Renal cortical epithelial cell (primary cell): Measurements from ENCODE around the gene DDX41. TPM values are rescaled to one million over a fixed set of nuclear protein-coding genes. Genes with fewer than 3 reads are reported as not detected.
A peak's percentile ranks its signal among the peaks of the same experiment; 100 is the strongest.

Experiments
- DNase-seq: peaks from one replicate; pipeline ENCODE4 v3.0.0-alpha.2; 2011; ENCODE audit warnings: low read depth
- total RNA-seq: library from RNA; depleted of rRNA; stranded (reverse); fragments of >200 nt; gene quantifications from 2 replicates; pipeline ENCODE4 v1.2.3, GENCODE V29; 2014

The DDX41 gene
- total RNA-seq, 1 donor from 2014 or later: 141 TPM

DNA sequence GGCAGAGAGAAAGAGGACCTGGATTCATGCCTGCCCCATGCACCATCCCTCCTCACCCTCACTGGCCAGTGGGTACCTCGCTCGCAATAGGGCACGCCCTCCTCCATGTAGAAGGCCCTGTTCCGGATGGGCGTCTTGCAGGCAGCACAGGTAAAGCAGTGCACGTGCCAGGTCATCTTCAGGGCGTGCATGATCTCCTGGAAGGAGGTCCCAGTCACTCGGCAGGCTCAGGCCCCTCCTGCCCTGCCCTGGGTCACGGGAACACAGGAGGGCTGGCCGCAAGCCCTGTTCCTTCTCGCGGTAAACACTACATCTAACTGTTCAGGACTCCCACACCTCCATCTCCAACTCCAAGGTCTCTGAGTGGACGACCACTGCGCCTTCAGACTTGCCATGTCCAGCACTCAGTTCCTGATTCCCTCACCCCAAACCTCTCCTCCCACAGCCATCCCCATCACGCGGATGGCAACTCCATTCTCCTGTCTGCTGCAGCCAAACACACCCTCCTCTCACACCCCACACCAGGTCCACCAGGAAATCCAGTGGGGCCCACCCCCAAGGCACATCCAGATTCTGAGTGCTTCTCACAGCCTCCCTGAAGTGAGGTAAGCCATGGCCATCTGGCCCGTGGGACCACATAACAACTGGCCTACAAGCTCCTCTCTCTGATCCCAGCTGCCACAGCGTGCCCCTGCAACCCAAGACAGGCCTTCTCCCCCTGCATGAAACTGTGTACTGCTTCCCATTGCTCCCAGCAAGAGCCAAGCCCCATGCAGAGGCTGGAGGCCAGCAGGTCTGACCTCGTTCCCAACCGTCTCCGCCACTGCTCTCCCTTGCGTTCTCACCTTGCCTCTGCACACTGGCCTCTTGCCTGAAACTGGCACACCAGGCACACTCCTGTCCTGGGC is 32.5 kb downstream of the DDX41 start:
- DNase-seq: no peak

DNA sequence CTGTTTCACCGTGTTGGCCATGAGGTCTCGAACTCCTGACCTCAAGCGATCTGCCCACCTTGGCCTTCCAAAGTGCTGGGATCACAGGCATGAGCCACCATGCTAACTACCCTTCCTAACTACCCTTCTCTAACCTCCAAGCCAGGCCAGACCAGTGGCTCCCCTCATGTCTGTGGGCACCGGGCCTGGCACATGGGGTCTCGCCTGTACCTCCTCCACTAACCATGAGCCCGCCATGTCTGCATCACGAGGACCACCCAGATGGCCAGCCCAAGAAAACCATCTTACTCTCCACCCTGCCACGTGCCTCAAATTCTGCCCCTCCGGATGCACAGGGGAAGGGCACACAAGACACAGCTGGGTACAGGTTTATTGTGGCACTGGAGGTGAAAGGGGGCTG is 33.7 kb downstream of the DDX41 start:
- no peak for DNase-seq

GRCh38 chr5:177482359-177482795 is 34.4 kb downstream of the DDX41 start:
- DNase-seq: no peak

- DNase-seq: peak; percentile 61
Observed at GRCh38 chr5:177479774-177480173, 37.0 kb downstream of the DDX41 start.

GRCh38 chr5:177478711-177479646 is 37.8 kb downstream of the DDX41 start:
- DNase-seq: peak; percentile 29

- no peak for DNase-seq
Observed at GRCh38 chr5:177477701-177478477, 38.9 kb downstream of the DDX41 start.

GRCh38 chr5:177476531-177477233 is 40.1 kb downstream of the DDX41 start:
- no peak for DNase-seq

DNA sequence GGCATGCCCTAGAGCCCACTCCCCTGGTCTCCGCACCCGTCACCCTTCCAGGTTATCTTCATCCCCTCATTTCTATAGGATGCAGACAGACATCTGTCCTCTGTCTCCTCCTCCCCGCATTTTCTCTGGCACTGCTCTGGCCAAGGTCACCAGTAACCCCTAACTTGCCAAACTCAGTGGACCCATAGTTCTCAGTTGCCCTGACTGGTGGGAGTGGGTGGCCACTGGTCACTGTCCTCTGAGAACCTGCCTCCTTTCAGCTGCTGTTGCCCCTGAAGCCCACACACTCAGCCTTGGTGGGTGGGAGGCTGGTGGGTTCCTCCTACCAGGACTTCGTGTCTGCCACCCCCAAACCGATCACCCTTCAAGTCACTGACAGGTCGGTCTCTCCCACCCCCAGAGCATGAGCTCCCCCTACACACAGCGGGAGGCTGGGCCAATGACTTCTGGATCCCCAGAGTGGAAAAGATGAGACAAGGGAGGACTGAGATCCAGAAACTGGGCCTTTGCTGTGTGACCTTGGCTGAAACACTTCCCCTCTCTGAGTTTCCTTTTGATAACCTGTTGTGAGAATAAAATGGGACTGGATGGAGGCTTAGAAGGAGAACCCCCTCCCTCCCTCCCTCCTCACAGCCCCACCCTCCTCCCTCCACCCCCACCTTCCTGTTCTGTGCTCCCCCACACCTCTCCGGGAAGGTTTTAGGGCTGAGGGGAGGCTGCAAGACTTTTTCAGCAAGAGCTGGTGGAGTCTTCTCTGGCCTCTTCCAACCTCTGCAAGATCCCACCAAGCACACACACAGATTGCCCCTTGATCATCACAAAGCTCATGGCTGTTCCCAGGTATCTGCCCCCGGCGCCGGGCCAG is 41.0 kb downstream of the DDX41 start:
- DNase-seq: no peak

DNA sequence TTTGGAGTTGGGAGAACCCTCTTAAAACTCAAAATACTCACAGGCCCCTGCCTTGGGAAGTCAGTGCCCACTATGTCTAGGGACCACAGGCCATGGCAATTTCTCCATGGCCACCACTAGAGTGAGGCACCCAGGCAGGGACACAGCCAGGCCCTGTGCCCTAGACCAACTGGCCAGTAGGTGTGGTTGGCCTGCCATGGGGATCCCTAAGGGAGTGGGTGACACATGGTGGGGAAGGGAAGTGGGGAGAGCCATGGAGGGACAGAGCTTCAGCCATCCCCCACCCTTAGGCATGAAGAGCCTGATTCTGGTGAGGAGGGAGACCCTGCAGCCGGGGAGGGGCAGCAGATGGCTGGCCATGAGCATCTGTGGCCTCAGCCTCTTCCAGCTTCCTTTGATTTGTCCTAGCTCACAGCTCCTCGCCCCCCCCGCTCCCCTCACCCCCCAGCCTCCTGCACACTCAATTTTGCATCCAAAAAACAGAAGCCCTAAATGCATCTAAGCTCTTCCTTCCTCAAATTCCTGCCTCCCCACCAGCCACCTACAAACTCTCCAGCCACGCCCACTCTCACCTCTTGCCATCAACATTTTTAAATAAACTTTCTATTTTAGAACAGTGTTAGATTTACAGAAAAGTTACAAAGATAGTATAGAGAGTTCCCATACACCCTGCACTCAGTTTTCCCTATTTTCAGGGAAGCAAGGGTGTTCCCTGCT is 41.8 kb downstream of the DDX41 start:
- DNase-seq: no peak

- DNase-seq: no peak
Observed at GRCh38 chr5:177474002-177474476, 42.7 kb downstream of the DDX41 start.

- no peak for DNase-seq
Observed at GRCh38 chr5:177473443-177474001, 43.2 kb downstream of the DDX41 start, which contains the start of gene DBN1. DBN1 (minus strand) TSS chr5:177473634; CDS start chr5:177473521, 113 bp downstream.

DNA sequence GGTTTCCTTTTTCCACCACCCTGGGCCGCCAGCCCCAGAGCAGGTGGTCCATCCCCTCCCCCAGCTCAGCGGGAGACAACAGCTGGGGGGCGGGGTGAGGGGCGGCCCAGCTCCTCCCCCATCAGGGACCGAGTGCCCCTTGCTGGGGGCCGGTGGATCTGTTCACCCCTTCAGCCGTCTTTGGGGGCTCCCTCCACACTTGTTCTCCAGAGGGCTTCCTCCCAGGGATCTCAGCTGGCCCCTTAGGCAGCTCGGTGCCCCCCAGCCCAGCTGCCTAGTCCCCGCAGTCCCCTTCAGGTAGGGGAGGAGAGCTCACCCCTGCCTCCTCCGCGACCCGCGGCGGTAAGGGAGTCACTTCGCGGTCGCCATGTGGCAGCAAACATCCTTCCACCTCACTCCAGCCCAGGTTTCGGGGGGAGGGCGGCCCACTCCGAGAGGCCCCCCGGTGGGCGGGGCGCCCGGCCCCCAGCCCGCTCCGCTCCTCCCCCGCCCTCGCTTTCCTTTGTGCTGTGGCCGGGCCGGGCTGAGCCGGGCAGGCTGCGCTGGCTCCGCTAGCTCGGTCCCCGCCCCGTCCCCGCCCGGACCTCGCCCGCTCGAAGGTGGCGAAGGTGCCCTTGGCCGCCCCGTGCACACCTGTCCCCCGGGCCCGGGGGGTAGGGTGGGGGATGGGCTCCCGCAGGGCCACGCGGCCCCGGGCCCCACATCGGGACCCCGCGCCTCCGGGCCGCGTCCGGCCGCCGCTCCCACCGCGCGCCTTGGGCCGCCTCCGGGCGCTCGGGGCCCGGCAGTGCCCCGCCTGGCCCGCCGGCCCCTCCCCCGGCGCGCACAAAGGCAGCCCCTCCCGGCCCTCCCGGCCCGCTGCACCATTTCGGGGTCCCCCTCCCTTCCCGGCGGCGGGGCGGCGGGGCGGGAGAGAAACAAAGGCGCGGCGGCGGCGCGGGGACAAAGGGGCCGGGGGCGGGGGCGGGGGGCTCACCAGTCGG is 44.0 kb downstream of the DDX41 start:
- DNase-seq: no peak

GRCh38 chr5:177471610-177472356 is 45.0 kb downstream of the DDX41 start:
- no peak for DNase-seq

DNA sequence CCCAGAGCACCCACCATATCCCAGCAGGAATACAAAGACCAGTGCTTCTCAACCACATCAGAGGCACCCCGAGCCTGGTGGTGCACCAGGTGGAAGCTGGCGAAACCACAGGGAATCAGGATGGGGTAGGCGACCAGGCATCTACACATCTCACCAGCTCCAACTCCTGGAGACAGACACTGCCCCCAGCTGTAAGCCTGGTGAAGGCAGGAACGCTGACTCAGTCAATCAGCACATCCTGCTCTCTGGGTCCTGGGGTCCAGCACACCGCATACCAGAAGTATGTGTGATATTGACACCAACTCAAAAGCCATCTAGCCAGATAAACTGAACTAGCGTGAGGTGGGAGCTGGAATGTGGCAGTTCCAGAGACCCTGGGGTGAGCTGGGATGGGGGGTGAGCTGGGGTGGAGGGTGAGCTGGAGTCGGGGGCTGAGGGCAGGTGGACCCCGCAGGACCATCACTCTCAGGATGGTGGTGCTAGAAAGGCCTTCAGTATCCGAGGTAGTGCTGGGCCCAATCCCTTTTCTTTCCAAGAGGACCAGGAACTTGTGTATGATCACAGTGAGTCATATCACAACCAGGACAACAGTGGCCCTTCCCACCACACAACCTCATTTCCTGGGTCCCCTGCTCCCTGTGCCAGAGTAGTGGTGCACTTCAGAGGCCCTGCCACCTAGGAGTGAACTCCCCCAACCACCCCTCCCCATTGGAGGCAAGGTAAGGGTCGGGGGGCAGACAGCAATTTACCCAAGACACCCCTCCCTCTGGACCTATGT is 45.8 kb downstream of the DDX41 start:
- peak; percentile 34 for DNase-seq

DNA sequence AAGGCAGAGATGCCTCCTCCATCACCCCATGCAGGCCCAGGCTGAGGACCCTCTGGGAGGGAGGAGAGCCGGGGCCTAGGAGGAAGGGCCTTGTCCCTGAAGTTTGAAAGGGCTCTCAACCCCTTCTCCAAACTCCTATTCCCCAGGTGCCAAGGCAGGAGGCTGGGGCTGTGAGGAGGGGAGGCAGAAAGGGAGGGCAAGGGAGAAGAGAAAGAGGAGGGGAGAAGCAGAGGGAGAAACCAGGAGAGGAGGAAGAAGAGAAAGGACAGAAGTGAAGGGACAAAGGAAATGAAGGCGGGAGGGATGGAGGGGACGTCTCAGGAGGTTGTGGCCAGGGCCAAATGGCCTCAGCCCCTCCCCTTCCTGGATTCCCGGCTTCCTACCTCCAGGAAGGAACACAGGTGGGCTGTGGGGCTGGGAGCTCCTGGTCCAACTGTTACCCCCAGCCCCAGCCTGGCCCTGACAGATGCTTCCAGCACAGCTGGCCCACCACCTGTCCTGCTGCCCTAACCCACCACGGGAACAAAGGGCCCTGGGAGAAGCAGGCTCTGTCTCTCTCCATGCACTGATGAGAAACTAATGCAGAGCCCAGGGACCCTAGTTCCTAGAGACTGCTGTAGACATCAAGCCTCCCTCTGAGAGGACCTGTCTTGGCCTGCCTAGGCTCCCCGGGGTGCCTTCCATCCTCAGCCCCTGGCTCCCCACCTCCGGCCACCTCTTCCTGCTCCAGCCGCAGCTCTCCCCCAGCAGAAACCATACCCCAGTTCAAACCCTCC is 46.8 kb downstream of the DDX41 start:
- no peak for DNase-seq
